Loucy (cell line): ENCODE measurements around the gene EMILIN3.

Experiments
- CTCF ChIP-seq: fragments of 200-600 bp; sonication (generic); conservative IDR thresholded peaks from 2 replicates; pipeline ENCODE4 v1.5.1; 2014; ENCODE audit warnings: mild to moderate bottlenecking, antibody characterized with exemption, low read length
- EZH2phosphoT487 ChIP-seq: fragments of 200-600 bp; IDR thresholded peaks from 2 replicates; pipeline ENCODE4 v1.6.1; 2018; ENCODE audit warnings: antibody characterized with exemption, mild to moderate bottlenecking, moderate library complexity, borderline replicate concordance

- no peak for TF ChIP-seq CTCF
- TF ChIP-seq EZH2phosphoT487 = no peak
Observed at GRCh38 chr20:41394081-41394480, 27.5 kb upstream of the EMILIN3 start.
